GM19397 (cell line): ENCODE measurements around the gene TMED9.
"Not testable (repeated sequence)": the region's sequence is repeated elsewhere in the genome, so short reads cannot be mapped to it uniquely, and the experiment has no call there.

Experiments used
- ATAC-seq: cut with Tn5 transposase; IDR thresholded peaks from one replicate; pipeline ENCODE4 v1.9.1; 2021; ENCODE audit warnings: mild to moderate bottlenecking, moderate library complexity; ENCODE audit not compliant: unreplicated experiment

TMED9 gene

DNA sequence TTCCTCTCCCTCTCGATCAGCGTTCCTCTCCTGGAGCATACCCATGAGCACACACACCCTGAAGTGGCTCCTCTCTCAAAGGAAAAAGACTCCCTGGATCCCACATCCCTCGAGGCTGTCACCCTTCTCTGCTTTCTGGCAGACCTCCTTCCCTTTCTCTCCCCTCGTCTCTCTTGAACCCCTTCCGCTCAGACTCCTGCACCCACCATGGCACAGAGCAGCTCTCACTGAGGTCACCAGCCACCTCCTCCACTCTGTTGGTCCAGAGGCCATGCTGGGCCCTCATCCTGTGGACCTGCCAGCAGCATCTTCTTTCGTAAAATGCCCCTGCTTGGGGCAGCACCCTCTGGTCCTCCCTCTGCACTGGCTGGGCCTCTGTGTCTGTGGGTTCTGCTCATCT is 13.7 kb downstream of the TMED9 start:
- ATAC-seq = no peak

DNA sequence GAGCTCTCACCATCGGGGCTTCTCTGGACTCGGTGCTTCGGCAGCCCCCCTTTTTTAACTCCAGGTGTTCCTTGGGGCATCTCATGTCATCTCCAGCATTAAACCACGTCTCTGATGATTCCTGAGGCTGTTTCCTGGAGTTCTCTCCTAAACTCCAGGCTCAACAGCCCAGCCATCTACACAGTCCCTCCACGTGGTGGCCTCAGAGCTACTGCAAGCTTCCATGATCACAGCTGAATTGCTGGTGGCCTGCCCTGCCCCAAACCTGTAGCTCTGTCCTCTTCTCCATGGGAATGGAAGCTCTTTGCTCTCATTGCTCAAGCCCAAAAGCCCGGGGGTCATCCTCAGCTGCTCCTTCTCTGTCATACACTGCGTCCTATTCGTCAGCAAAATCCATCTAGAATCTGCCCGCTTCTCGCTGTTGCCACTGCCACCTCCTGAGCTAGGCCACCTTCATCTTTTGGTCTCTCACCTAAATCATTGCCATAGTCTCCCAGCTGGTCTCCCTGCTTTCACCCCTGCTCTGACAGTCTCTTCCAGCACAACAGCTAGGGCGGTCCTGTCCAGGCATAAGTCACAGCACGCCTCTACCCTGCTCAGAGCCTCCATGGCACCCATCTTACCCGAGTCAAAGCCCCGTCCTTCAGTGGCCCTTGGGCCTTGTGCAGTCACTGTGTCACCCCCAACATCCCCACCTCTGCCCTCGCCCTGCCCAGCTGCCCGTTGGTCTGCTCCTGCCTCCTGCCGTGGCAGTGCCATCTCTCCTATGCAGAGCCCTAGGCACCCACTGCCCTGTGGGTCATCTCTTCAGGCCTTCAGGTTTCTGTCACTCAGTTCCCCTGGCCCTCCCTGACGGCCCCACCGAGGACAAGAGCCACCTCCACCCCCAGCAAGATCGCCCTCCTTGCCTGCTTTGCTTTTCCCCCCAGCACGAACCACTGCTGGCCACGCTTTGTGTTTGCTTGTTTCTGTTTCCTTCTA is 14.4 kb downstream of the TMED9 start:
- no peak for ATAC-seq

DNA sequence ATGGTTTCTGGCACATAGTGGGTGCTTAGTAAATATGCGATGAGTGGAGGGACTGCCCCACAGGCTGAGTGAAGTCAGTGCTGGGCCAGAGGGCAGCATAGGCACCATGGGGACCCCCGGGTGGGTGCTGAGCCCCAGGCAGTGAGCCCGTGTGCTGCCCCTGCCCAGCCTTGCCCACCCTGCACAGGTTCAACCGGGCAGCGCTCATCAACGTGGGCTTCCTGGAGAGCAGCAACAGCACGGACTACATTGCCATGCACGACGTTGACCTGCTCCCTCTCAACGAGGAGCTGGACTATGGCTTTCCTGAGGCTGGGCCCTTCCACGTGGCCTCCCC is 15.1 kb downstream of the TMED9 start:
- no peak for ATAC-seq

DNA sequence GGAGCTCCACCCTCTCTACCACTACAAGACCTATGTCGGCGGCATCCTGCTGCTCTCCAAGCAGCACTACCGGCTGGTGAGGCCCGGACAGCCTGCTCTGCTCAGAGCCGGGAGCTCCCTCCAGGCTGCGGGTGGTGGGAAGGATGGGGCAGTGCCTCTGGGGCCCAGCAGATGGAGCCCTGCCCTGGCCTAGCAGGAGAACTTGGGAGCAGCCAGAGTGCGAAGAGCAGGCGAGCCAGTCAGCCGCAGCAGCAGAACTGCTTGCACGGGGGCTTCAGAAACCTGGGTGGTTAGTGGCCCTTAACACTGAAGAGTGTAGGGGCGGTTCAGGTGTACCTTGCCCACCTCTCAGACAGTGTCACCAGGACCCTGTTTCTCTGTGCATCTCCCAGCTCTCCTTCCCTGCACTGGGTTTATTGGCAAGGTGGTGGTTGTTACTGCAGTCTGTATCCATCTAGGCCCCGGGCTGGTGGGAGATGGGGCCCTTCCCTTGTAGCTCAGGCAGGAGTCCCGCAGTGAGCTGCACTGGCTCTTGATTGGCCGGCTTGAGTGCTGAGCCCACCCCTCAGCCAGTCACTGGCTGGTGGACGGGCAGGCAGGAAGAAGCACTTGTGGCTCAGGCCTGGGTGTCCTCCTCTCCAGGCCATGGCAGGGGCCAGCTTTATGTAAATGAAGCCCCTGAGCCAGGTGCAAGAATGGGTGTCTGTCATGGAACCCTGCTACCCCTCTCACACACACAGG is 15.6 kb downstream of the TMED9 start:
- no peak for ATAC-seq

DNA sequence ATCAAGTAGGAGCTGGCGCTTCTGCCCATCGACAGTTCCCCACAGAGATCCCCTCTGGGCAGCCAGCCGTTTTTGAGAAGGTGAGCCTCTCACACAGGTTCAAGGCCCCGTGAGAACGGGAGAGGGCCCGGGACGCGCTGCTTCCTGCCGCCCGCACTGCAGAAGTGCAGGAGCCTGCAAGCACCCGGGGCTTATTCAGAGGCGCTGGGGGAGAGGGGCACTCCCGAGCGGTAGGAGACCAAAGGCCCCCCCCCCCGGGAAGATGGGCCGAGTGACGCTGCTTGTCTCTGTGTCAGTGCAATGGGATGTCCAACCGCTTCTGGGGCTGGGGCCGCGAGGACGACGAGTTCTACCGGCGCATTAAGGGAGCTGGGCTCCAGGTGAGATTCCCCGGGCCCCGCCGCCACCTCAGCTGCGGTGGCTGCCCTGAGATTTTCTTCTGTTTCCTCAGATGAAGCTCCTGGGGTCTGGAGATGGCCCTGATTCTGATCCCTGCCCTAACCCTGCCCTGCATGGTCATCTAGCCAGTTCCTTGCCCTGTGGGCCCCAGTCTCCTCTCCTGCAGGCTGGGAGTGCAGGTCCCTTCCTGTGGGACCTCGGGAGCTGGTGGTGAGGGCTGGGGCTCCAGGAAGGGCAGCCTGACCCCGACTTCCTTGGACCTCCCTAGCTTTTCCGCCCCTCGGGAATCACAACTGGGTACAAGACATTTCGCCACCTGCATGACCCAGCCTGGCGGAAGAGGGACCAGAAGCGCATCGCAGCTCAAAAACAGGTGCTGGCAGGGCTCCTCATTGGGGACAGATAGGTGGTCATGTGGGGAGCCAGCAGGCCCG is 16.5 kb downstream of the TMED9 start:
- no peak for ATAC-seq

DNA sequence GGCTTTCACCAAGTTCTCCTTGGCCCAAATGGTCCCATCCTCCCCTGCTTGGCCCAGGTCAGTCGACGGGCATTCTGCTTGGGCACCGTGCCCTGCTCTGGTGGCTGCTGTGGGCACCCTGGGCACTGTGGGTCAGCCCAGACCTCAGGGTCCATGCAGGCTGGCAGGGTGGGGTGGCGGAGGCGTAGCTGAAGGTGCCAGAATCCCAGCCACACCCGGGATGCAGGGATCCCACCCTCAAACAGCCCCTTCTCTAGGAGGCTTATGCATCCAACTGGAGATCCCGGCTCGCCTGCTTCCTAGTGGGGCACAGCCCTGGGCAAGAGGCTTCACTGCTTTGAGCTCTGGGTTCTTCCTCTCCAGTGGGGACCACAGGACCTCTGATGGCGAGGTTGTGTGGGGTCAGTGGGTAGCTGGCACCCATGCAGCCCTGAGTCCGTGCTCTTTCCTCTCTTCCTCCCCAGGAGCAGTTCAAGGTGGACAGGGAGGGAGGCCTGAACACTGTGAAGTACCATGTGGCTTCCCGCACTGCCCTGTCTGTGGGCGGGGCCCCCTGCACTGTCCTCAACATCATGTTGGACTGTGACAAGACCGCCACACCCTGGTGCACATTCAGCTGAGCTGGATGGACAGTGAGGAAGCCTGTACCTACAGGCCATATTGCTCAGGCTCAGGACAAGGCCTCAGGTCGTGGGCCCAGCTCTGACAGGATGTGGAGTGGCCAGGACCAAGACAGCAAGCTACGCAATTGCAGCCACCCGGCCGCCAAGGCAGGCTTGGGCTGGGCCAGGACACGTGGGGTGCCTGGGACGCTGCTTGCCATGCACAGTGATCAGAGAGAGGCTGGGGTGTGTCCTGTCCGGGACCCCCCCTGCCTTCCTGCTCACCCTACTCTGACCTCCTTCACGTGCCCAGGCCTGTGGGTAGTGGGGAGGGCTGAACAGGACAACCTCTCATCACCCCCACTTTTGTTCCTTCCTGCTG is 17.4 kb downstream of the TMED9 start:
- no peak for ATAC-seq

DNA sequence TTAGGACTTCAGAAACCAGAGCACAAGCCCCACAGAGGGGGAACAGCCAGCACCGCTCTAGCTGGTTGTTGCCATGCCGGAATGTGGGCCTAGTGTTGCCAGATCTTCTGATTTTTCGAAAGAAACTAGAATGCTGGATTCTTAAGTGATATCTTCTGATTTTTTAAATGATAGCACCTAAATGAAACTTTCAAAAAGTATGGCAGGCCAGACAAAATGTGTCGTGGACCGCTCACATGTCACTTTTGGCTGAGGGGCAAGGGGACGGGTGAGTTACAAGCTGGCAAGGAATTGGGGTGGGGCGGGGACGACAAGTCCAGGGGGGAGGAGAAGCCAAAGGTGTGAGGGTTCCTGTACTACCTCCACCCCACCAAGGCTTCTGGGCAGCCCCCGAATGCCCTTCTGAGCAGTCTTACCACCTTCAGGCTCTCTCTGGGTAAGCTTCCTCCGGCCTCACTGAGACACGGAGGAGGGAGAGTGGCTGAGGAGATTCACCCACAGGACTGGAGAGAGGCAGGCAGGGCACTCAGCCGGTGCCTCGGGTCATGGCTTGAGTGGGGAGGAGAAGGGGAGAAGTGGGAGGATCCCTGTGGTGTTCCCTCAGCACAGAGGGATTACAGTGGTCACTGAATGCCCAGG is 18.2 kb downstream of the TMED9 start:
- ATAC-seq = no peak

DNA sequence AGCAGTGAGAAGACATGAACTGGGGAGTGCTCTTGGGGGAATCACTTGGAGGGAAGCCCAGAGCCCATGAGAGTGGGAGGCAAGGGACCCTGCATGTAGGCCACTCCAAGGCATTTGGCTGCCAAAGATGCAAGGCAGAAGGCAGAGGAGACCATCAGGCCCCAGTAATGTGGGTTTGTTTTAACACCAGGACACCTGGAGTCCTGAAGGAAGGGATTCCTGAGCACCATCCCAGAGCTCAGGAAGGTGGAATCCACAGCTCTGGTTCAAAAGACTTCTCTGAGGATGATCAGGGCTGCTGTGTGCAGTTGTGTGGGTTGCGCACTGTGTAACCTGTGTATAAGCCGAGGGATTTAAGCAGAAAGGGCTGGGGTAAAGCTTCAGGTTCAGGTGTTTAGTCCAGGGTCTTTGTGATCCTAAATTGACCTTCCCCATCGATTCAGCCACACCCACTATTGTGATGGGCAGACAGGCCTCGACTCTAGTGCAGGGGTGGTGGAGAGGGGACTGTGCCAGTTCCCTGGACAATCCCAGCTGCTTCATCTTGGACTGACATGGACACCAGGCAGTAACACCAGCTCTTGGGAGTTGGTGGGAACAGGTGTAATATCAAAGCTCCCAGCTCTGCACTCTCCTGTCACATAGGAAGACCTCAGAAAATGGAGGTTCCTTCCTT is 18.9 kb downstream of the TMED9 start:
- no peak for ATAC-seq

DNA sequence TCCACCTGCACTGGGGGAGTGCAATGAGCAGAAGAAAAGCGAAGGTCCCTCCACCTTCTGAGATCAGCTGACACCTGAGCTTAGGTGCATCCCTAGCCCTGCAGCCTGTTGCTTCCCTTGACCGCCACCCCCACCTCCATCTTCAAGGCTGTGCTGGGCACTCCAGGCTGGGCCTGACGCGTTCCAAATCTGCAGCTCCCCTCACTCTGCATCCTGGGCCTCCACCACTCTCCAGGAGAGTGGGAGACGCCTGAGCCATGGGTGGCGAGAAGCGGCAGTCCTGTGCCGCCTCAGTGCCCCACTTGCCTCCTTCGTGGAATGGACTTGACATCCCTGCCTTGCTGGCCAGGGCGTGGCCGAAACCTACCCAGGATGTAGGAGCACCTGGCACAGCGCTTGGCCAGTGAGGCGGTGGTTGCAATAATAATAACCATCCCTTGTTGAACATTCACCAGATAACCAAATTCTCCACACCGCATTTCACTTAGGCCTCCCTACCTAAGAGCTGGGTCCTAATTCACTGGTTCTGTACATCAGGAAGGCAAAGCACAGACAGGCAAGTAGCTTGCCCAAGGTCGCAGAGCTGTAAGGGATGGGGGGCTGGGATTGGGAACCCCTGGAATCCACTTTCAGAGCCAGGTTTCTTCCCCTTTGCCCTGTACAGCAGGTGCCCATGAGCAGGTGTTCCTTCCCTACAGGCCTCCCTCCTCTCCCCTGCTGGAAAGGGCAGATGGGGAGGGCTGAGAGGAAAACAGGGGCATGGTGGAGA is 19.6 kb downstream of the TMED9 start:
- no peak for ATAC-seq

DNA sequence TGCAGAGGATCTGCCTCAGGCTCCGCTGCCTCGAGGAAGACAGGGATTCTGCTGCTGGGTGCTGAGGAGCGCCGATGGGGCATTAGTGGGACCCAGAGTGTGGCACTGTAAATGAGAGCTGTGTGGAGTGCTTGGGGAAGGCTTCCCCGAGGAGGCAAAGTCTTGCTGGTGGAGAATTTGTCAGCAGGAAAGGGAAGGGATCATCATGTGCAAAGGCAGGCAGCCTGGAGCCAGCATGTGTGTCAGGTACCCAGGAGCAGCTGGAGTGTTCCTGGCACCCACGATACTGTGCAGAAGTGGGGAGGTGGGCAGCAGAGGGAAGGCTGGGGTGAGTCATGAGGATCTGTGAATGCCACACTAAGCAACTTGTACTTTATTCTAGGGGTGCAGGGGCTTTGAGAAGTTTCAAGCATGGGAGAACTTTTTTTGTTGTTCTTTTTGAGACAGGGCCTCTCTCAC is 20.2 kb downstream of the TMED9 start:
- ATAC-seq = no peak

DNA sequence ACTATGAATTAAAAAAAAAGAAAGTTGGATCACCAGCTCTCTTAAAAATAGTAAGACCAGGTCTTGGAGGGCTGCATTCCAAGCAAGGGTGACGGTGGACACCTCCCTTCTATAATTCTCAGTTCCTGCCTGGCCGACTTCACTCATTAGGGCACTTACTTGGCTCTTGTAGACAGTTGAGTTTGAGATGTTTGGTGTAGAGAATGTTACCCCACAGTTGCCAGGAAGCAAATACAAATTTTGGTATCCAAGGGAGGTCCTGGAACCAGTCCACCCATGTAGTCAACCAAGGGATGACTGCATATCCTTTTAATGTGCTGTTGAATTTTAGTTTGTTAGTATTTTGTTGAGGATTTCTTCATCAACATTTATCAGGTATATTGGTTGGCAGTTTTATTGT is 28.6 kb downstream of the TMED9 start:
- no peak for ATAC-seq

DNA sequence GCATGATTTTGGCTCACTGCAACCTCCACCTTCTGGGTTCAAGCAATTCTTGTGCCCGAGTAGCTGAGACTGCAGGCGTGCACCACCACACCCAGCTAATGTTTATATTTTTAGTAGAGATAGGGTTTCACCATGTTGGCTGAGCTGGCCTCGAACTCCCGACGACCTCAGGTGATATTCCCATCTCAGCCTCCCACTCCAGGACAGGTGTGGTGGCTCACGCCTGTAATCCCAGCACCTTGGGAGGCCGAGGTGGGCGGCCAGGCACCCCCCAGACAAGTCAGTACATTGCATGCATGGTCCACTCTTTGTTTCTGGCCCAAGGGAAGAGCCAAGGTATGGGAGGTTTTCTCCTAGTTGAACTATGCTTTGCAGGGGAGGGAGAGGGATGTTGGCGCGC is 32.2 kb downstream of the TMED9 start:
- not testable (repeated sequence) for ATAC-seq

DNA sequence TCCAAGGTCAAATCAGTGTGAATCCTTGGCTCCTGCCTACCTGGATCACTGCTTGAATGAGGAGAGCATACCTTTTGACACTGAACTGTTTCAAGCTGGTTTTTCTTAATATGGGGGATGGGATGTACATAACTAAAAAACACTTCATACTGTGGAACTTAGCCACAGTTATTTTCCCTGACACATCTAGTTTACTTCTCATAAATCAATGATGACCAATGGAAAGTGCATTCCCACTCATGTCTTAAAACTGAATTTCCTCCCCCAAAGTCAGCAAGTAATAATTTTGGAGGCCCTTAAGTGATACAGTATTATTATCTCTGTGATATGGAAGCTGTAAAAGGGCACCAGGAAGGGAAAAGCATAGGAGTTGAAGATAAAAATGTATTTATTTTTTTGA is 38.2 kb downstream of the TMED9 start:
- not testable (repeated sequence) for ATAC-seq

DNA sequence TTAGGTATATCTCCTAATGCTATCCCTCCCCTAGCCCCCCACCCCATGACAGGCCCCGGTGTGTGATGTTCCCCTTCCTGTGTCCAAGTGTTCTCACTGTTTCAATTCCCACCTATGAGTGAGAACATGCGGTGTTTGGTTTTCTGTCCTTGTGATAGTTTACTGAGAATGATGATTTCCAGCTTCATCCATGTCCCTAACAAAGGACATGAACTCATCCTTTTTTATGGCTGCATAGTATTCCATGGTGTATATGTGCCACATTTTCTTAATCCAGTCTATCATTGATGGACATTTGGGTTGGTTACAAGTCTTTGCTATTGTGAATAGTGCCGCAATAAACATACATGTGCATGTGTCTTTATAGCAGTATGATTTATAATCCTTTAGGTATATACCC is 42.9 kb downstream of the TMED9 start:
- not testable (repeated sequence) for ATAC-seq

DNA sequence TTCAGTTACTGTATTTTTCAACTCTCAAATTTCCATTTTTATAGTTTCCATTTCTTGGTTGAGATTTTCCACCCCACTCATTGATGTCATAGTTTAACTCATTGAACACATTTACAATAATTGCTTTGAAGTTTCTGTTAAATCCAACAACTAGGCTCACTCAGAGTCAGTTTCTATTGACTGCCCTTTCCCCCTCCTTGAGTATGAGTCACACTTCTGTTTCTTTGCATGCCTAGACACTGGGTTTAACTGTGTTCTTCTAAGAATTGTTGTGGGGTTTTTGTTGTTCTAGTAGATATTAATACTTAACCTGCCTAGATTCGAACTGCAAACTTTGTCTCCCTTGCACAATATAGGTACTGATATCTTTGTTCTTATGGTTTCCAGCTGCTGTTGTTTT is 53.5 kb downstream of the TMED9 start:
- not testable (repeated sequence) for ATAC-seq
